Pulmonary artery endothelial cell (primary cell): Measurements from ENCODE around the gene ENPP5. TPM values are rescaled to one million over a fixed set of nuclear protein-coding genes. Genes with fewer than 3 reads are reported as not detected.

Experiments
- DNase-seq: peaks from one replicate; pipeline ENCODE4 v3.0.0-alpha.2; 2011; ENCODE audit warnings: low read depth, low spot score
- total RNA-seq: library from RNA; depleted of rRNA; stranded (reverse); fragments of >200 nt; gene quantifications from 2 replicates; pipeline ENCODE4 v1.2.3, GENCODE V29; 2014

ENPP5 gene, protein sequence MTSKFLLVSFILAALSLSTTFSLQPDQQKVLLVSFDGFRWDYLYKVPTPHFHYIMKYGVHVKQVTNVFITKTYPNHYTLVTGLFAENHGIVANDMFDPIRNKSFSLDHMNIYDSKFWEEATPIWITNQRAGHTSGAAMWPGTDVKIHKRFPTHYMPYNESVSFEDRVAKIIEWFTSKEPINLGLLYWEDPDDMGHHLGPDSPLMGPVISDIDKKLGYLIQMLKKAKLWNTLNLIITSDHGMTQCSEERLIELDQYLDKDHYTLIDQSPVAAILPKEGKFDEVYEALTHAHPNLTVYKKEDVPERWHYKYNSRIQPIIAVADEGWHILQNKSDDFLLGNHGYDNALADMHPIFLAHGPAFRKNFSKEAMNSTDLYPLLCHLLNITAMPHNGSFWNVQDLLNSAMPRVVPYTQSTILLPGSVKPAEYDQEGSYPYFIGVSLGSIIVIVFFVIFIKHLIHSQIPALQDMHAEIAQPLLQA
- not detected in 2 replicates for total RNA-seq

- no peak for DNase-seq
Observed at GRCh38 chr6:46170357-46171289, at the start of gene ENPP5. Gene ENPP5 (minus strand): TSS chr6:46170980. CDS start chr6:46168262, 2,718 bp downstream.

- no peak for DNase-seq
Observed at GRCh38 chr6:46219661-46220060, 48.9 kb upstream of the ENPP5 start.

GRCh38 chr6:46218457-46218856 lies 47.7 kb upstream of the ENPP5 start:
- no peak for DNase-seq

GRCh38 chr6:46217671-46218131 lies 46.9 kb upstream of the ENPP5 start:
- DNase-seq = no peak

DNA sequence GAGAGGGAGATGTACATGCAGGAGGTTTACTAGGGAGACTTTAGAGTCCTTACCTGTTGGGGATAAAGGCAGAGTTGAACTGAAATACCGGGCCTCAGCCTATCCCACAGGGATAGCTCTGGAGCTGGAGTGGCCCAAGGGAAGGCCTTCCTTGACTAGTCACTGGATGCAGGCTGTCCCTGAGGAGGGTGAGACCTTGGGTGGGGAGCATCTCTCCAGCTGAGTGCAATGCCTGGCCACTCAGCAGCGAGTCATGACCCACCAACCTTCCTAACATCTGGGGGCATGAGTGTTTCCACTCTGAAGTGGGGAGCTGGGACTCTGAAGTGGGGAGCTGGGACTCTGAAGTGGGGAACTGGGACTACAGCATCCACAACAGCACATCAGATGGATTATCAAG lies 46.1 kb upstream of the ENPP5 start:
- no peak for DNase-seq

- DNase-seq = no peak
Observed at GRCh38 chr6:46215777-46216176, 45.0 kb upstream of the ENPP5 start.

GRCh38 chr6:46215213-46215612 lies 44.4 kb upstream of the ENPP5 start:
- DNase-seq = no peak

DNA sequence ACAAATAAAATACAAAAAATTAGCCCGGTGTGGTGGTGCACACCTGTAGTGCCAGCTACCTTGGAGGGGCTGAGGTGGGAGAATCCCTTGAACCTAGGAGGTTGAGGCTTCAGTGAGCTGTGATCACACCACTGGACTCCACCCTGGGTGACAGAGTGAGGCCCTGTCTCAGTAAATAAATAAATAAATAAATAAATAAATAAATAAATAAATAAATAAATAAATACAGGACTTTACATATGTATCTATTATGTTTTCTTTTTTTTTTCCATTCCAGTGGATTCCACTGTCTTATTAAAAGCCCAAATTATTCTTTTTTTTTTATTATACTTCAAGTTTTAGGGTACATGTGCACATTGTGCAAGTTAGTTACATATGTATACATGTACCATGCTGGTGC lies 41.1 kb upstream of the ENPP5 start:
- no peak for DNase-seq

GRCh38 chr6:46210294-46210693 lies 39.5 kb upstream of the ENPP5 start:
- no peak for DNase-seq

GRCh38 chr6:46208303-46208702 lies 37.5 kb upstream of the ENPP5 start:
- DNase-seq = no peak

DNA sequence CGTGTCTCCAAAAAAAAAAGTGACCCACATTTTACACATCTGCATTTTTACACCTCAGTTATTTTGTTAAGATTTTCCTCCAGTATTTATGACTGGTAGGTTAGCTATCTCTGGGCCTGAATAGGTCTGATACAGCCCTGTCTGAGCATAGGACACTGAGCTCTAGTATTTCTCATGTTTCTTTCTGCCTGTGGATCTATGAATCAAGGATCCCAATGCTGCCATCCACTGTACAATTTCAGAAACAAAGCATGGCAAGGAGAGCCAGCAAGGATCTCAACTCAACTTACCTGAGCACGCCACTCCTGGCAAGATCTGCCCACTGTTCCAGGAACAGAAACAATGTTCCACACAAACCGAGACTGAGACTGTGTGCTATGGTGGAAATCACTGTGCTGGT lies 36.4 kb upstream of the ENPP5 start:
- no peak for DNase-seq

DNA sequence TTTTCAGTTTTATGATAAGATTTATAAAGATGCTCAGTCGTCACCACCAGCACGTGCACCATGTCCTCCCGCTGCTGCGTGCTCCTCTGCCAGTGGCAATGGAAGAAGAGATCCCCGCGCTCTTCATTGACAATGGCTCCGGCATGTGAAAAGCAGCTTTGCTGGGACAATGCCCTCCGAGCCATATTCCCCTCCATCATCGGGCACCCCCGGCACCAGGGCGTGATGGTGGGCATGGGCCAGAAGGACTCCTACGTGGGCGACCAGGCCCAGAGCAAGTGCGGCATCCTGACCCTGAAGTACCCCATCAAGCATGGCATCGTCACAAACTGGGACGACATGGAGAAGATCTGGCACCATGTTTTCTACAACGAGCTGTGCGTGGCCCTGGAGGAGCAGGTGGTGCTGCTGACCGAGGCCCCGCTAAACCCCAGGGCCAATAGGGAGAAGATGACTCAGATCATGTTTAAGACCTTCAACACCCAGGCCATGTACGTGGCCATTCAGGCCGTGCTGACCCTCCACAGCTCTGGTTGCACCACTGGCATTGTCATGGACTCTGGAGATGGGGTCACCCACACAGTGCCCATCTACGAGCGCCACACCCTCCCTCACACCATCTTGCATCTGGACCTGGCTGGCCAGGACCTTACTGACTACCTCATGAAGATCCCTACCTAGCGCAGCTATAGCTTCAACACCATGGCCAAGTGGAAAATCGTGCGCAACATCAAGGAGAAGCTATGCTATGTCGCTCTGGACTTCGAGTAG lies 34.3 kb upstream of the ENPP5 start:
- DNase-seq = no peak

- DNase-seq = no peak
Observed at GRCh38 chr6:46203391-46204177, 32.8 kb upstream of the ENPP5 start.

DNA sequence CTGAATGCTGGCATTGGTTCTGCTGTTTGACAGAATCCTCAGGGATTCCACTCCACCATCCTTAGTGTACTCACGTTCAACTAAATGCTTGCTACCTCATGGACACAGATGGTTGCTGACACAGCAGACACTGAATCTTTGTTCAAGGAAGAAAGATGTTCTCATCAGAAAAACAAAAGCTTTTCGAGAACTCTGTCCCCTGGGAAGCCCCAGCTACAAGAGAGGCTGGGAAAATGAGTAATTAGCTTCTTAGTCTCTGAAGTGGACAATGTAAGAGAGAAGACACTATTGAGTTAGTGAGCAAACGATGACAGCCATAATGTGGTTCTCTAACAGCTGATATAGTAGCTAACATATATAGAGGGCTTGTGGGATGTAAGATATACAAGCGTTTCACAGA lies 30.9 kb upstream of the ENPP5 start:
- no peak for DNase-seq

- no peak for DNase-seq
Observed at GRCh38 chr6:46199387-46199786, 28.6 kb upstream of the ENPP5 start.

- DNase-seq = no peak
Observed at GRCh38 chr6:46191961-46192360, 21.2 kb upstream of the ENPP5 start.

- DNase-seq = no peak
Observed at GRCh38 chr6:46190889-46191288, 20.1 kb upstream of the ENPP5 start.

DNA sequence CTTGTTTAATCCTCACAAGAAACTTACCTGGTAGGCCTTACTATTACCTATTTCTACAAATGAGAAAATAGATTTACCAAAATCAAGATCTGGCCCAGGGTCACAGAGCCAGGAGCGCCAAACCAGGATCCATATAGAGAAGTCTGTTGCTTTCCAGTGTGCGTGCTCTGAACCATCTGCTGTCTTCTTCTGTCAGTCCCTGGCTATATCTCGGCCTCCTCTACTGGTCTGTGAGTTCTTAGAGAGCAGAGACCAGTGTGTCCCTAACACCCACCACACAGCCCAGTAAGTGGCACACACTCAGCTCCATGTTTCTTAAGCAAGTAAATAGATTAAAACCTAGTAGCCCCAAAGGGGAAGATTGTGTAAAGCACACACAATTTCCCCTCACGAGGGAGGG lies 18.9 kb upstream of the ENPP5 start:
- no peak for DNase-seq

DNA sequence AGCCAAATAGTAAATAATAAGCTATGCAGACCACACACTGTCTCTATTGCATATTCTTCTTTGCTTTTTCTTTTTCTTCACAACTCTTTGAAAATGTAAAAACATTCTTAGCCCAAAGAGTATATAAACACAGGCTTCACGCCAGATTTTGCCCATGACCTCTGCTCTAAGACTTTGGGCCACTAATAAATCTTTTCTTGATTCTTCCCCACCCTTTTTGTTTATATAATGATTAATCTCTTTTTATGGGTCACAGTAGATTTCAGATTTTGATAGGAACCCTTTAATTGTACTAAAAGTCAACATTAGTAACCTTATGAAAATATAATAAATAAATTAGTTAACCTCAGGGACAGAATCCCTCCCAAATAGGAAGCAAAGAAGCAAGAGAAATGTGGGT lies 15.8 kb upstream of the ENPP5 start:
- DNase-seq = no peak

- peak; percentile 59 for DNase-seq
Observed at GRCh38 chr6:46184114-46184513, 13.3 kb upstream of the ENPP5 start.

- DNase-seq = no peak
Observed at GRCh38 chr6:46175976-46176375, 5.2 kb upstream of the ENPP5 start.
